Stomach (tissue), 9 donors: Measurements from ENCODE around the gene KIF12. TPM values are rescaled to one million over a fixed set of nuclear protein-coding genes. Genes with fewer than 3 reads are reported as not detected.

Experiments
- DNase-seq, 2 donors: peaks; one replicate each; pipeline versions ENCODE4 v3.0.0 to v3.0.0-alpha.2; 2013 to 2019
- H3K27ac ChIP-seq, 5 donors: fragments of 200-600 bp in 4 of 5; sonication (generic) in 4 of 5; one replicate each; pipeline ENCODE4 v1.5.1; 2013 to 2019; ENCODE audit warnings: mild to moderate bottlenecking in 1 of 5, moderate library complexity in 1 of 5
- H3K27me3 ChIP-seq, 3 donors: fragments of 200-600 bp; sonication (generic); one replicate each; pipeline ENCODE4 v1.5.1; 2017 to 2019; ENCODE audit warnings: mixed run types in 1 of 3
- H3K36me3 ChIP-seq, 4 donors: fragments of 200-600 bp; sonication (generic); 1 replicate in 3 of 4; 2 replicates in 1 of 4; pipeline ENCODE4 v1.5.1; 2016 to 2019
- H3K4me1 ChIP-seq, 4 donors: fragments of 200-600 bp; sonication (generic); one replicate each; pipeline ENCODE4 v1.5.1; 2016 to 2019
- H3K4me3 ChIP-seq, 4 donors: fragments of 200-600 bp; sonication (generic) in 3 of 4; one replicate each; pipeline ENCODE4 v1.5.1; 2016 to 2019; ENCODE audit warnings: mild to moderate bottlenecking in 1 of 4
- H3K9me3 ChIP-seq, 4 donors: fragments of 200-600 bp; sonication (generic); one replicate each; pipeline ENCODE4 v1.5.1; 2016 to 2019
- EP300 ChIP-seq: sonication (generic); formaldehyde crosslinking; IDR thresholded peaks from one replicate; pipeline ENCODE4 v1.6.1; 2017; ENCODE audit warnings: antibody characterized with exemption
- POLR2A ChIP-seq, 4 donors: fragments of 450-650 bp; IDR thresholded peaks; one replicate each; pipeline ENCODE4 v1.6.1; 2016; ENCODE audit warnings: antibody characterized with exemption in 4 of 4, control low read depth in 2 of 4, mild to moderate bottlenecking in 1 of 4, moderate library complexity in 1 of 4
- POLR2AphosphoS5 ChIP-seq, 3 donors: sonication (generic); formaldehyde crosslinking; IDR thresholded peaks; one replicate each; pipeline ENCODE4 v1.6.1; 2016; ENCODE audit warnings: antibody characterized with exemption in 3 of 3
- WGBS, 5 donors: extraction: QIAGEN DNeasy Blood & Tissue Kit in 3 of 5; methylation state at CpG; one replicate each; pipeline versions ENCODE4 v1.1.5 to v1.1.7; 2013 to 2018; 5-methylcytosine and 5-hydroxymethylcytosine counted together
- intact Hi-C: fragments of 100-400 bp; cut with DNase I; formaldehyde crosslinking; loops from one replicate; pipeline ENCODE4 v1.15.1; 2023; ENCODE audit warnings: low total_unique reads
- polyA plus RNA-seq, 3 donors: library from polyadenylated mRNA; stranded (reverse); fragments of 200-250 nt; gene quantifications; one replicate each; pipeline ENCODE4 v1.2.3, GENCODE V29; 2013
- total RNA-seq, 5 donors: library from RNA; depleted of rRNA; stranded (reverse); fragments of >200 nt; gene quantifications; one replicate each; pipeline versions ENCODE4 v1.1.0 to v1.2.3, GENCODE V29; 2014 to 2016
- TF ChIP-seq, protein P1 (sequence below), 7 experiments: fragments of 450-650 bp in 4 of 7; fragments of 200-600 bp in 3 of 7; sonication (generic) in 3 of 7; IDR thresholded peaks; one replicate each; pipeline ENCODE4 v1.5.1; 2016 to 2019; ENCODE audit warnings: antibody characterized with exemption in 7 of 7, control low read depth in 2 of 7, mild to moderate bottlenecking in 1 of 7
- donor health status: healthy with polysubstance abuse.
- donor health status: Bipolar disorder and iron deficiency.
- donor health status: healthy.

The KIF12 gene
- total and polyA plus RNA-seq, 8 donors: 3.9 to 79.4 (median 17.5) TPM

DNA sequence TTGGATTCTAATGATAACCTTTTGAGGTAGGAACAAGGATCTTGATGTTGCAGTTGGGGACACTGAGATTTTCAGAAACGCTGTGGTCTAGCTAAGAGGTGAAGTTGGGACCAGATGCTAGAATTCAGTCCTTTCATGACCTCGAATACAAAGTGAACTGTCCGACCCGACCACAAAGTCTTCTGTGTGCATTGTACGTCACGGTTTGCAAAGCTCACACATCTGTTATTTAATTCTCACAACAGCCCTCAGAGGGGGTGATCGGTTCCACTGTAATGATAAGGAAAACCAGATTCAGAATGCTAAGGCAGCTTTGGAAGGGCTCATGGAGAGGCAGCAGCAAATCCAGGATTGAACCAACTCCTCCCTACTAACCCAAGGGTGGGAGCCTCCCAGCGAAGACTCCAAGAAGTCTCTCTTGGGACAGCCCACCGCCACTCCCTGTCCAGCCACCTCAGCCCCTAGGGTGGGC, 16.6 kb upstream of the KIF12 start:
- WGBS, 5 donors: 53 to 73% (median 70%) methylated on average over 9 of the region's 9 CpGs
- TF ChIP-seq POLR2AphosphoS5 (IDR thresholded peaks at IDR 0.05): no peak
- TF ChIP-seq, protein P1, sequence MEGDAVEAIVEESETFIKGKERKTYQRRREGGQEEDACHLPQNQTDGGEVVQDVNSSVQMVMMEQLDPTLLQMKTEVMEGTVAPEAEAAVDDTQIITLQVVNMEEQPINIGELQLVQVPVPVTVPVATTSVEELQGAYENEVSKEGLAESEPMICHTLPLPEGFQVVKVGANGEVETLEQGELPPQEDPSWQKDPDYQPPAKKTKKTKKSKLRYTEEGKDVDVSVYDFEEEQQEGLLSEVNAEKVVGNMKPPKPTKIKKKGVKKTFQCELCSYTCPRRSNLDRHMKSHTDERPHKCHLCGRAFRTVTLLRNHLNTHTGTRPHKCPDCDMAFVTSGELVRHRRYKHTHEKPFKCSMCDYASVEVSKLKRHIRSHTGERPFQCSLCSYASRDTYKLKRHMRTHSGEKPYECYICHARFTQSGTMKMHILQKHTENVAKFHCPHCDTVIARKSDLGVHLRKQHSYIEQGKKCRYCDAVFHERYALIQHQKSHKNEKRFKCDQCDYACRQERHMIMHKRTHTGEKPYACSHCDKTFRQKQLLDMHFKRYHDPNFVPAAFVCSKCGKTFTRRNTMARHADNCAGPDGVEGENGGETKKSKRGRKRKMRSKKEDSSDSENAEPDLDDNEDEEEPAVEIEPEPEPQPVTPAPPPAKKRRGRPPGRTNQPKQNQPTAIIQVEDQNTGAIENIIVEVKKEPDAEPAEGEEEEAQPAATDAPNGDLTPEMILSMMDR (IDR thresholded peaks at IDR 0.05): no peak
- TF ChIP-seq POLR2A (IDR thresholded peaks at IDR 0.05): no peak
- no peak for TF ChIP-seq EP300
- peaks cover 0 to 47% (median 0%) of the 10 kb centered on the region in 3 donors for H3K27me3 ChIP-seq
- no peak overlapping the region for H3K4me3 ChIP-seq
- no peak overlapping the region for H3K27ac ChIP-seq
- H3K9me3 ChIP-seq: no peaks in the 10 kb centered on the region
- intact Hi-C loops: no loop called here
- peaks cover 25 to 44% (median 32%) of the 10 kb centered on the region in 4 donors for H3K4me1 ChIP-seq
- no peak for DNase-seq
- H3K36me3 ChIP-seq: no peaks in the 10 kb centered on the region

DNA sequence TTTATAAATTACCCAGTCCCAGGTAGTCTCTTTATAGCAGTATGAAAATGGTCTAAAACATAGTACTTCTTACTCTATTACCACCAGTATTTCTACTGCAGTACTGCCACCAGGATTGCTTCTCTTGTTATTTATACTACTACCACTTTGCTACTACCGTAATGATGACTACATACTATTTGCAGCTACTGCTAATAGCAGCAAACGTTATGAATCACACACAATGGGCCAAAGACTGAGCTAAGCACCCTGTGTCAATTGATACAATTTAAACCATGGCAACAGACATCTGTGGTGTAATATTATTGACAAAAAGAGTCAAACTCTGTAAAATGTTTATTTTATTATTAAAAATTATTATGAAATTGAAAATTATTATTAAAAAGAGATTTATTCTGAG, 15.3 kb upstream of the KIF12 start:
- H3K36me3 ChIP-seq: no peaks in the 10 kb centered on the region
- H3K27me3 ChIP-seq: peaks cover 0 to 46% (median 0%) of the 10 kb centered on the region in 3 donors
- peaks cover 22 to 34% (median 28%) of the 10 kb centered on the region in 4 donors for H3K4me1 ChIP-seq
- H3K4me3 ChIP-seq: no peak overlapping the region
- no peaks in the 10 kb centered on the region for H3K9me3 ChIP-seq
- no peak for DNase-seq
- intact Hi-C loops: no loop called here
- WGBS, 5 donors: 37 to 67% (median 48%) methylated on average over 2 of the region's 2 CpGs
- no peak for TF ChIP-seq POLR2AphosphoS5 (IDR thresholded peaks at IDR 0.05)
- TF ChIP-seq EP300: no peak
- TF ChIP-seq, protein P1 (IDR thresholded peaks at IDR 0.05): no peak
- no peak for TF ChIP-seq POLR2A (IDR thresholded peaks at IDR 0.05)
- no peak overlapping the region for H3K27ac ChIP-seq

GRCh38 chr9:114112778-114113584, 13.9 kb upstream of the KIF12 start:
- WGBS, 5 donors: 18 to 29% (median 19%) methylated on average over 8 to 10 of the region's 10 CpGs
- no peaks in the 10 kb centered on the region for H3K9me3 ChIP-seq
- TF ChIP-seq, protein P1 (IDR thresholded peaks at IDR 0.05): no peak
- TF ChIP-seq POLR2AphosphoS5 (IDR thresholded peaks at IDR 0.05): peak in 2 of 3 donors; percentile 44 to 59
- peak; percentile 73 to 82 for DNase-seq
- H3K27me3 ChIP-seq: peaks cover 0 to 33% (median 0%) of the 10 kb centered on the region in 3 donors
- peak overlapping the region in 1 of 5 donors; percentile 13 for H3K27ac ChIP-seq
- peaks cover 8 to 23% (median 17%) of the 10 kb centered on the region in 4 donors for H3K4me1 ChIP-seq
- H3K36me3 ChIP-seq: no peaks in the 10 kb centered on the region
- intact Hi-C loops: no loop called here
- H3K4me3 ChIP-seq: no peak overlapping the region

- intact Hi-C loops: no loop called here
- H3K4me1 ChIP-seq: peaks cover 8 to 26% (median 15%) of the 10 kb centered on the region in 4 donors
- H3K4me3 ChIP-seq: no peak overlapping the region
- TF ChIP-seq POLR2A (IDR thresholded peaks at IDR 0.05) (no peak), EP300 (no peak), POLR2AphosphoS5 (IDR thresholded peaks at IDR 0.05) (no peak)
- TF ChIP-seq, protein P1 (IDR thresholded peaks at IDR 0.05): no peak
- no peak overlapping the region for H3K27ac ChIP-seq
- no peak for DNase-seq
- H3K36me3 ChIP-seq: no peaks in the 10 kb centered on the region
- peaks cover 0 to 26% (median 0%) of the 10 kb centered on the region in 3 donors for H3K27me3 ChIP-seq
- WGBS, 5 donors: 67 to 94% (median 75%) methylated on average over 1 of the region's 1 CpG
- H3K9me3 ChIP-seq: no peaks in the 10 kb centered on the region
These were observed 13.2 kb upstream of the KIF12 start for GRCh38 chr9:114112325-114112724.
